Hepatocyte (in vitro differentiated cells): Measurements from ENCODE around the gene NPBWR2. TPM values are rescaled to one million over a fixed set of nuclear protein-coding genes. Genes with fewer than 3 reads are reported as not detected.

ENCODE experiments used
- DNase-seq: peaks from one replicate; pipeline ENCODE4 v3.0.0-alpha.2; 2016; ENCODE audit warnings: low spot score
- H2AFZ ChIP-seq: fragments of 200-600 bp; sonication (generic); 2 replicates; pipeline ENCODE4 v1.6.0; 2016; ENCODE audit warnings: antibody characterized with exemption, mild to moderate bottlenecking
- H3K27ac ChIP-seq: fragments of 200-600 bp; sonication (generic); 2 replicates; pipeline ENCODE4 v1.5.1; 2016; ENCODE audit warnings: mild to moderate bottlenecking
- H3K27me3 ChIP-seq: fragments of 200-600 bp; sonication (generic); 2 replicates; pipeline ENCODE4 v1.6.1; 2016
- H3K36me3 ChIP-seq: fragments of 200-600 bp; sonication (generic); replicated peaks from 2 replicates; pipeline ENCODE4 v1.5.1; 2016; ENCODE audit warnings: low read depth; ENCODE audit not compliant: insufficient read depth
- H3K4me1 ChIP-seq: fragments of 200-600 bp; sonication (generic); 2 replicates; pipeline ENCODE4 v1.5.1; 2016; ENCODE audit warnings: mild to moderate bottlenecking, moderate library complexity; ENCODE audit not compliant: insufficient read depth
- H3K4me2 ChIP-seq: fragments of 200-600 bp; sonication (generic); 2 replicates; pipeline ENCODE4 v1.6.0; 2016
- H3K4me3 ChIP-seq: fragments of 200-600 bp; sonication (generic); 2 replicates; pipeline ENCODE4 v1.5.1; 2016; ENCODE audit warnings: mild to moderate bottlenecking
- H3K79me2 ChIP-seq: fragments of 200-600 bp; sonication (generic); 2 replicates; pipeline ENCODE4 v1.6.0; 2017; ENCODE audit warnings: mild to moderate bottlenecking
- H3K9me2 ChIP-seq: fragments of 200-600 bp; sonication (generic); replicated peaks from 2 replicates; pipeline ENCODE4 v1.6.0; 2017; ENCODE audit warnings: mild to moderate bottlenecking; ENCODE audit not compliant: insufficient read depth
- H3K9me3 ChIP-seq: fragments of 200-600 bp; sonication (generic); 2 replicates; pipeline ENCODE4 v1.5.1; 2016; ENCODE audit warnings: low read depth, mild to moderate bottlenecking
- H4K20me1 ChIP-seq: fragments of 200-600 bp; sonication (generic); 2 replicates; pipeline ENCODE4 v1.6.0; 2016; ENCODE audit warnings: mild to moderate bottlenecking; ENCODE audit not compliant: insufficient read depth, poor library complexity, severe bottlenecking
- EZH2 ChIP-seq: fragments of 200-600 bp; sonication (generic); IDR thresholded peaks from 2 replicates; pipeline ENCODE4 v1.6.1; 2016; ENCODE audit warnings: antibody characterized with exemption, mild to moderate bottlenecking, borderline replicate concordance
- EZH2phosphoT487 ChIP-seq: fragments of 200-600 bp; sonication (generic); IDR thresholded peaks from one replicate; pipeline ENCODE4 v1.6.1; 2018; ENCODE audit warnings: antibody characterized with exemption, mild to moderate bottlenecking, low read depth, moderate library complexity; ENCODE audit not compliant: unreplicated experiment, severe bottlenecking
- WGBS: methylation state at CpG from one replicate; pipeline ENCODE4 v1.1.6; 2016; ENCODE audit warnings: low lambda C conversion rate; ENCODE audit errors: missing lambda C conversion rate; 5-methylcytosine and 5-hydroxymethylcytosine counted together
- polyA plus RNA-seq: library from polyadenylated mRNA; unstranded; fragments of >200 nt; fragmentation: Nextera tagmentation; extraction: Ambion mirVana; gene quantifications from 2 replicates; pipeline ENCODE4 v1.2.1, GENCODE V29; 2016
- total RNA-seq: library from RNA; depleted of rRNA; stranded (reverse); fragments of >200 nt; gene quantifications from 2 replicates; pipeline ENCODE4 v1.2.3, GENCODE V29; 2014
- TF ChIP-seq, protein P1 (sequence below): fragments of 200-600 bp; sonication (generic); IDR thresholded peaks from 2 replicates; pipeline ENCODE4 v1.5.1; 2016; ENCODE audit warnings: antibody characterized with exemption, mild to moderate bottlenecking; ENCODE audit not compliant: poor library complexity

NPBWR2 gene
- total and polyA plus RNA-seq, 2 experiments from 2014 or later: not detected

DNA sequence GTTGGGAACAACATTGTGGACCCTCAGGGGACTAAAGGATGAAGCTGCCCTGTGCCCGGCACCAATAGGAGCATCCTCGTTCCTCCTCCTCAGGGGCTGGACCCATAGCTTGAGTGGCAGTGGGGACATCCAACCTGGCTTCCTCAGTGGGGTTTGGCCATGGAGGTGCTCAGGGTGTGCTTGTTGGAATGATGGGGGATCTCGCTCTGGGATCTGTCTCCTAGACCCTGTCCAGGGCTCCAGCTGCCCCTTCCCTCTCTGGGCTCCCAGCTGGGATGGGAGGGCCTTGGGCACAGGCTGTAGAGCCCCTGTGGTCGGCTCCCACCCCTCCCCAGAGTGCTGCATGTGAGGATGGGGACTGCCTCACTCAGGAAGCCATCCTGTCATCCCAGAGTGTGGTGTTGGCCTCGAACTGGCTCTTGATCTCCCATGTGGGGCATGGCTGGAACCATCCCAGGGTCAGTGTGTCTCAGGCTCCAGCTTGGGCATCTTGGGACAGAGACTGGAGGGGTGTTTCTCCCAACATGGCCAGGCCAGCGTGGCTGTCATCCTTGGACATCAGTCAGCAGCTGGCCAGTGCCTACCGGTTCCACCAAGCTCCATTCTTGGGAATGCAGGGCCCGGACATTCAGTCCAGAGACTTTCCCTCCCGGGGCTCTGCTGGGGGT is 47.4 kb upstream of the NPBWR2 start:
- H3K79me2 ChIP-seq: no peaks in the 10 kb centered on the region
- no peak overlapping the region for H3K4me2 ChIP-seq
- no peaks in the 10 kb centered on the region for H3K9me2 ChIP-seq
- H3K27ac ChIP-seq: no peak overlapping the region
- H3K4me1 ChIP-seq: no peaks in the 10 kb centered on the region
- no peak for DNase-seq
- no peaks in the 10 kb centered on the region for H3K36me3 ChIP-seq
- H4K20me1 ChIP-seq: no peaks in the 10 kb centered on the region
- no peak overlapping the region for H3K4me3 ChIP-seq
- 82% methylated on average over 9 of the region's 9 CpGs for WGBS
- H3K27me3 ChIP-seq: peaks cover 5% of the 10 kb centered on the region
- H2AFZ ChIP-seq: no peak overlapping the region
- H3K9me3 ChIP-seq: no peaks in the 10 kb centered on the region
- no peak for TF ChIP-seq EZH2phosphoT487
- TF ChIP-seq, protein P1, sequence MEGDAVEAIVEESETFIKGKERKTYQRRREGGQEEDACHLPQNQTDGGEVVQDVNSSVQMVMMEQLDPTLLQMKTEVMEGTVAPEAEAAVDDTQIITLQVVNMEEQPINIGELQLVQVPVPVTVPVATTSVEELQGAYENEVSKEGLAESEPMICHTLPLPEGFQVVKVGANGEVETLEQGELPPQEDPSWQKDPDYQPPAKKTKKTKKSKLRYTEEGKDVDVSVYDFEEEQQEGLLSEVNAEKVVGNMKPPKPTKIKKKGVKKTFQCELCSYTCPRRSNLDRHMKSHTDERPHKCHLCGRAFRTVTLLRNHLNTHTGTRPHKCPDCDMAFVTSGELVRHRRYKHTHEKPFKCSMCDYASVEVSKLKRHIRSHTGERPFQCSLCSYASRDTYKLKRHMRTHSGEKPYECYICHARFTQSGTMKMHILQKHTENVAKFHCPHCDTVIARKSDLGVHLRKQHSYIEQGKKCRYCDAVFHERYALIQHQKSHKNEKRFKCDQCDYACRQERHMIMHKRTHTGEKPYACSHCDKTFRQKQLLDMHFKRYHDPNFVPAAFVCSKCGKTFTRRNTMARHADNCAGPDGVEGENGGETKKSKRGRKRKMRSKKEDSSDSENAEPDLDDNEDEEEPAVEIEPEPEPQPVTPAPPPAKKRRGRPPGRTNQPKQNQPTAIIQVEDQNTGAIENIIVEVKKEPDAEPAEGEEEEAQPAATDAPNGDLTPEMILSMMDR: no peak

- no peaks in the 10 kb centered on the region for H3K79me2 ChIP-seq
- H3K4me2 ChIP-seq: no peak overlapping the region
- H3K27ac ChIP-seq: no peak overlapping the region
- H3K4me3 ChIP-seq: no peak overlapping the region
- WGBS: 88% methylated on average over 17 of the region's 20 CpGs
- no peaks in the 10 kb centered on the region for H3K27me3 ChIP-seq
- no peak for DNase-seq
- H3K9me3 ChIP-seq: no peaks in the 10 kb centered on the region
- no peaks in the 10 kb centered on the region for H3K4me1 ChIP-seq
- TF ChIP-seq, protein P1: no peak
- TF ChIP-seq EZH2phosphoT487 (no peak), EZH2 (no peak)
- no peak overlapping the region for H2AFZ ChIP-seq
- no peaks in the 10 kb centered on the region for H3K36me3 ChIP-seq
- no peaks in the 10 kb centered on the region for H4K20me1 ChIP-seq
- H3K9me2 ChIP-seq: no peaks in the 10 kb centered on the region
Measured at GRCh38 chr20:64153861-64154589, 46.7 kb upstream of the NPBWR2 start.

GRCh38 chr20:64153410-64153809 is 46.0 kb upstream of the NPBWR2 start:
- DNase-seq: no peak
- 95% methylated on average over 2 of the region's 2 CpGs for WGBS
- Histone ChIP-seq H3K9me2 (no peaks in the 10 kb centered on the region), H4K20me1 (no peaks in the 10 kb centered on the region), H3K79me2 (no peaks in the 10 kb centered on the region), H3K4me1 (no peaks in the 10 kb centered on the region), H3K27me3 (no peaks in the 10 kb centered on the region), H3K4me3 (no peak overlapping the region), H3K36me3 (no peaks in the 10 kb centered on the region), H3K4me2 (no peak overlapping the region), H2AFZ (no peak overlapping the region), H3K9me3 (no peaks in the 10 kb centered on the region), H3K27ac (no peak overlapping the region)
- no peak for TF ChIP-seq EZH2
- TF ChIP-seq, protein P1: no peak
- no peak for TF ChIP-seq EZH2phosphoT487
